ENCODE results near the gene PTK7. TPM values are rescaled to one million over a fixed set of nuclear protein-coding genes. Genes with fewer than 3 reads are reported as not detected.

Gene PTK7
- total RNA-seq, 1 donor: 1.8 TPM

DNA sequence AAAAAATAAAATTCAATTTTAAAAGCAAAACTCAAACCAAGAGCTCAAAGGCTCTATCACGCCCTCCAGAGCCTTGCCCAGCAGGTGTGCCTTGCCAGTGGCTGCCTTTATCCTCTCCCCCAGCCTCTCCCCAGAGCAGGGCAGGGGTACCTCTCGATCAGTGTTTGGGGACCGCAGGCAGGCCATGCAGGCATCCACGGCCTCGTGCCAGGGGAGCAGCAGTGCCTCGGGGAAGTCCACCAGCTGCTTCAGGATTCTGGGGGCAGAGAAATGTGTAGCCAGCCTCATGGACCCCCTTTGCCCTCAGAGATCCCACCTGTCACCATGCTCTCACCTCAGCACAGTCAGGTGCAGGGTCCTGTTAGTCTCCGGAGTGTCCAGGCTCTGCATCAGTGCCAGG, 28.1 kb upstream of the PTK7 start:
- Histone ChIP-seq H3K9me3 (ENCODE audit: low read depth, low read length) (no peaks in the 10 kb centered on the region), H3K27me3 (ENCODE audit: insufficient read depth, low read length) (no peaks in the 10 kb centered on the region), H3K4me1 (ENCODE audit: insufficient read depth, low read length) (peaks cover 7% of the 10 kb centered on the region), H3K4me3 (ENCODE audit: low read length) (no peak overlapping the region)

DNA sequence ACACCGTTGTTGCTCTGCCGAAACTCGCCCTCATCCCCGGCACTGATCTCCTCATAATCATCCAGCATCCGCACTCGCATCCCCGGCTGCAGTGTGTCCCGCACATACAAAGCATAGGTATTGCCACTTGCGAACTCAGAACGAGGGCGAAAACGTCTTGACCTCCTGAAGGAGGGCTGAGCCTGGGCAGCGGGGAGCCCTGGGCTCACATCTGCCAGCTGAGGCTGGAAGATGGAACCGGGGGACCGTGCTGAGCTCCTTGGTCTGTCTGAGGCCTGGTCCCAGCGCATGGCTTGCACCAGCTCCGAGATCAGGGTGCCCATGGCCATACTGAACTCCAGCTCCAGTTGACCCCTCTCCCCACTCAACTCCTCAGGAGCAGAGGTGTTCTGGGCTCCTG, 25.1 kb upstream of the PTK7 start:
- H3K4me1 ChIP-seq (ENCODE audit: insufficient read depth, low read length): peaks cover 10% of the 10 kb centered on the region
- no peaks in the 10 kb centered on the region for H3K9me3 ChIP-seq (ENCODE audit: low read depth, low read length)
- no peak overlapping the region for H3K4me3 ChIP-seq (ENCODE audit: low read length)
- no peaks in the 10 kb centered on the region for H3K27me3 ChIP-seq (ENCODE audit: insufficient read depth, low read length)

- Histone ChIP-seq H3K4me3 (ENCODE audit: low read length) (no peak overlapping the region), H3K9me3 (ENCODE audit: low read depth, low read length) (no peaks in the 10 kb centered on the region), H3K27me3 (ENCODE audit: insufficient read depth, low read length) (no peaks in the 10 kb centered on the region), H3K4me1 (ENCODE audit: insufficient read depth, low read length) (peaks cover 10% of the 10 kb centered on the region)
Observed at GRCh38 chr6:43052225-43052841, 23.8 kb upstream of the PTK7 start.

GRCh38 chr6:43052842-43053544, 23.1 kb upstream of the PTK7 start:
- no peaks in the 10 kb centered on the region for H3K27me3 ChIP-seq (ENCODE audit: insufficient read depth, low read length)
- no peaks in the 10 kb centered on the region for H3K9me3 ChIP-seq (ENCODE audit: low read depth, low read length)
- H3K4me1 ChIP-seq (ENCODE audit: insufficient read depth, low read length): peaks cover 12% of the 10 kb centered on the region
- peak overlapping the region; percentile 63 for H3K4me3 ChIP-seq (ENCODE audit: low read length)

DNA sequence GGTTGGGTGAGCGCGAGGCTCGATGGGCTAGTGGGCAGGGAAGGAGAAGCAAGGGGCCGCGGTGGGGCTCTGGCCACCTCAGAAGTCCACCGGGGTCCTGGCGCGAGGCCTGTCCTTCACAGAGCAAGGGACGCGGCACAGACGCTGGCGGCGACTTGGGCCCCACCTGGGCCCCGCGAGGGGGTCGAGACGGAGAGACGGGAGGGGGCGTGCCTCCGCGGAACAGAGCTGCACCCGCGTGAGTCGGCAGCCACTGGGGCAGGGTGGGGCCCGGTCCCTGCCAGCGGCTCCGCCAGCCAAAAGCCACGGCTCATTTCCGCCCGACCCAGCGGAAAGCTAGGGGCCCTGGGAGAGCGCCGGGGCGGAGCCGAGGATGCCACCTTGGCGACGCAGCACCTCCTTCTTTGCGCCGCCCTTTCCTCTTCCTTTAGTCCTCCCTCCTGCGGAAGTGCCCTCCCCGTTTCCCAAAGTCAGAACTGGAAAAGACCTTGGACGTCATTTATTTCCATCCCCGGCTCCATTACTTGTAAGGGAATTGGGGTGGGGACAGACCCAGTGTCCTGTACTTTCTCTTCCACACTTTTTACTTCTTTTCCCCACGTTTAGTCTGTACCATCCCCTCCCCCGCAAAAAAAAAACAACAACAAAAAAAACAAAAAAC, 22.4 kb upstream of the PTK7 start, which contains the start of gene CUL7:
Gene CUL7 (minus strand): TSS at position 307 of the 661 bp plus-strand sequence. CDS start 1,063 bp downstream, outside the sequence.
- Histone ChIP-seq H3K27me3 (ENCODE audit: insufficient read depth, low read length) (no peaks in the 10 kb centered on the region), H3K4me3 (ENCODE audit: low read length) (peak within 1 kb of the TSS; percentile 63), H3K9me3 (ENCODE audit: low read depth, low read length) (no peaks in the 10 kb centered on the region), H3K4me1 (ENCODE audit: insufficient read depth, low read length) (peaks cover 19% of the 10 kb centered on the region)

- Histone ChIP-seq H3K4me1 (ENCODE audit: insufficient read depth, low read length) (peaks cover 22% of the 10 kb centered on the region), H3K9me3 (ENCODE audit: low read depth, low read length) (no peaks in the 10 kb centered on the region), H3K4me3 (ENCODE audit: low read length) (peak overlapping the region; percentile 63), H3K27me3 (ENCODE audit: insufficient read depth, low read length) (no peaks in the 10 kb centered on the region)
Observed at GRCh38 chr6:43054206-43054943, 21.7 kb upstream of the PTK7 start.

DNA sequence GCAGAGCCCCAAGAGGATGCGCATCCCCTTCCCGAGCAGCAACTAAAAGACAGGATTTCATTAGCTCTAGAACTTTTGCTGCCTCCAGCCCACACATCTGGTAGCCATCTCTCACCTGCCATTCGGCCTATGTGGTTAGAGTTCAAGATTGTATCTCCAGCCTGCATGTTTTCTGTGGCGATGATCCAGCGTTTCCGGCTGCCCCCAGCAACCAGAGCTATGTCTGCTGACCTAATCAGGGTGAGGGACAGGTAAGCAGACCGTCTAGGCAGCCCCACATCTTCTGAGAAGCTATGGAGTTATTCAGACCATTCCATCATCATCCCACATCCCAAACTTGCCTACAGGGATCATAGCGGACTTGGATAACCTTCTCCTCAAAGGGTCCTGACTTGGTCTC, 20.1 kb upstream of the PTK7 start:
- no peak overlapping the region for H3K4me3 ChIP-seq (ENCODE audit: low read length)
- peaks cover 31% of the 10 kb centered on the region for H3K4me1 ChIP-seq (ENCODE audit: insufficient read depth, low read length)
- no peaks in the 10 kb centered on the region for H3K27me3 ChIP-seq (ENCODE audit: insufficient read depth, low read length)
- no peaks in the 10 kb centered on the region for H3K9me3 ChIP-seq (ENCODE audit: low read depth, low read length)

DNA sequence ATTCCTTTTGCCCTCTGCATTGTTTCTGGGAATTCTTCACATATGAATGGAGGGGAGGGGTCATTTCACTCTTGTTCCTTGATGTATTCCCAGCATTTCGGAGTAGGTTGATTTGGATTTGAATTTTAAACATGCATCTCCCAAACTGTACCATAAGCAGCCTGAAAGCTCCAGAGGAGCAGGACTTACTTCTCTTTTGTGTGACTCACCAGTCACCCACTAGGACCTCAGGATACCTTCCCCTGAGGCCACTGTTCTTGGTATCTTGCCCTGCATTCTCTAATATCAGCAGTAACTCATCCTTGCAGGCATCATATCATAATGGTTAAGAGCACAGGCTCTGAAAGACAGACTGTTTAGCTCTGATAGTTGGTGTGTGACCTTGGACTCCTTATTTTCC, 17.6 kb upstream of the PTK7 start:
- Histone ChIP-seq H3K27me3 (ENCODE audit: insufficient read depth, low read length) (no peaks in the 10 kb centered on the region), H3K9me3 (ENCODE audit: low read depth, low read length) (no peaks in the 10 kb centered on the region), H3K4me1 (ENCODE audit: insufficient read depth, low read length) (peaks cover 20% of the 10 kb centered on the region), H3K4me3 (ENCODE audit: low read length) (peak overlapping the region; percentile 73)

DNA sequence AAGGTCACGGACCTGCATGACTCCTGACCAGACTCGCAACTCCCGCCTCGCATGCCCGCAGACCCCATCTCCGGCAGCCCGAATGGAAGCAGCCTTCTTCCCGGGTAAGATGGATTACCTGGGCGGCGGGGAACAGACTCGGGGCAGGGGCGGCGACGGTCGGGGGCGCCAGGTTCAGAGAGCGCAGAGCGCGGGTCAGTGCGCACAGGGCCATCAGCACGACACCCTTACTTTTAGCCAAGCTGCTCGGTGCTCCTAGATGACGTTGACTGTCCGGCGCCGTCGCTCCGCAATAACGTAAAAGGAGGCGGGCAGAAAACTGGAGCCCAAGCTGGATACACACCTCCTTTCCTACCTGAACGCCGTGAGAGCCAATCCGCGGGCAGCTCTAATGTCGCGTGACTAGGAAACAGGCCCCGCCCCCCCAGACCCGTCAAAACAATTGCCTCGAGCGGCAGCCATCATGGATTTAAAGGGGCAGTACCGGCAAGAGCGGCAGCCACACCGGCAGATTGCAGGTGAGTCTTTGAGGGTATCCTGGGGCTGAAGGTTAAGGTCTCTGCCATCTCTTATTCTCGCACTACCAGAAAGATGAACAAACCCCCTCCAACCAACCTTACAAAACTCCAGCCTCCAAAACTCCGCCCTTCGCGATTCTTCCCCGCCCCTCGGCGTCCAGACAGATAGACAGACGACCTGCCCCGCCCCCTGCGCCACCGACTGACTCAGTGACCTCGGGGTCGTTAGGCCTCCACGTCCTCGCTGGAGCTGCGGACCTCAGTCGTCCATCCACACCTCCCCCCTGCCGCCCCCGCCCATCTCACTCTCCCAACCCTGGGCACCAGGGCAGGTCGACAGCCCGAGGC, 16.7 kb upstream of the PTK7 start, which contains the start of the genes KLC4 and MRPL2:
Gene KLC4 (plus strand): TSS at position 464 of the 866 bp plus-strand sequence. CDS start 1,705 bp downstream, outside the sequence.
Gene MRPL2 (minus strand): TSS at position 267 of the 866 bp plus-strand sequence. CDS start 53 bp downstream, at position 214.
- Histone ChIP-seq H3K27me3 (ENCODE audit: insufficient read depth, low read length) (no peaks in the 10 kb centered on the region), H3K9me3 (ENCODE audit: low read depth, low read length) (no peaks in the 10 kb centered on the region), H3K4me3 (ENCODE audit: low read length) (peak within 1 kb of the TSS; percentile 73), H3K4me1 (ENCODE audit: insufficient read depth, low read length) (peaks cover 20% of the 10 kb centered on the region)

DNA sequence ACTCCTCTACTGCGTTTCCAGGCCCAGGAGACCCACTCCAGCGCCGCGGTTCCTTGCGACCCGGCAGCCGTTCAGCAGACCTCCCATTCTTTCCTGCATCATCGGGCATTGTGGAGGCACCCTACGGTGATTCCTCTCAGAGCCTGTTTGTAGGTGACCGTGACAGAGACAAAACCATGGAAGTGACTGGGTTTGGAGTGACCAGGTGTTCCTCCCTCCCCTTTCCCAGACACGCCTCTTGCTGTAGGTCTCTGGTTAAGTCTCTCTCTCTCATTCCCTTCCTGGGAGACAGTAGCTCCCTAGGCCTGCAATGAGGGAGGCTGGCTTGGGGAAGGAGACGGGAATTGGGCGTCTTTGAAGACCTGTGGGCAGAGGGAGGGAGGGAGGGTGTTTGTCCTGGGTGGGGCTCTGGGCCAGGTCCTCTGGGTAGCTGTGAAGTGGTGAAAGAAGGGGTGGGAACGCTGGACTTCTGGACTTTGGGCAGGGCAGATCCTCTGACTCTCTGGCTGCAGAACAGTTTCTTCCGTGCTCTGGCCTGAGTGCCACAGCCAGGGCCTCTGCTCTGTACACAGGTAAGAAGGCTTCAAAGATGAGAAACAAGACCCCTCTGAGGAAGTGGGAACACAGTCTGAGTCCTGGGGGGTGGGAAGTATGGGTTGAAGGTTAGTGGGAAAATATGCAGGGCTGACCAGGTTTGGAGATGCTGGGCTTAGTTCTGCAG, 15.9 kb upstream of the PTK7 start:
- Histone ChIP-seq H3K4me1 (ENCODE audit: insufficient read depth, low read length) (peaks cover 20% of the 10 kb centered on the region), H3K9me3 (ENCODE audit: low read depth, low read length) (no peaks in the 10 kb centered on the region), H3K4me3 (ENCODE audit: low read length) (peak overlapping the region; percentile 73), H3K27me3 (ENCODE audit: insufficient read depth, low read length) (no peaks in the 10 kb centered on the region)

DNA sequence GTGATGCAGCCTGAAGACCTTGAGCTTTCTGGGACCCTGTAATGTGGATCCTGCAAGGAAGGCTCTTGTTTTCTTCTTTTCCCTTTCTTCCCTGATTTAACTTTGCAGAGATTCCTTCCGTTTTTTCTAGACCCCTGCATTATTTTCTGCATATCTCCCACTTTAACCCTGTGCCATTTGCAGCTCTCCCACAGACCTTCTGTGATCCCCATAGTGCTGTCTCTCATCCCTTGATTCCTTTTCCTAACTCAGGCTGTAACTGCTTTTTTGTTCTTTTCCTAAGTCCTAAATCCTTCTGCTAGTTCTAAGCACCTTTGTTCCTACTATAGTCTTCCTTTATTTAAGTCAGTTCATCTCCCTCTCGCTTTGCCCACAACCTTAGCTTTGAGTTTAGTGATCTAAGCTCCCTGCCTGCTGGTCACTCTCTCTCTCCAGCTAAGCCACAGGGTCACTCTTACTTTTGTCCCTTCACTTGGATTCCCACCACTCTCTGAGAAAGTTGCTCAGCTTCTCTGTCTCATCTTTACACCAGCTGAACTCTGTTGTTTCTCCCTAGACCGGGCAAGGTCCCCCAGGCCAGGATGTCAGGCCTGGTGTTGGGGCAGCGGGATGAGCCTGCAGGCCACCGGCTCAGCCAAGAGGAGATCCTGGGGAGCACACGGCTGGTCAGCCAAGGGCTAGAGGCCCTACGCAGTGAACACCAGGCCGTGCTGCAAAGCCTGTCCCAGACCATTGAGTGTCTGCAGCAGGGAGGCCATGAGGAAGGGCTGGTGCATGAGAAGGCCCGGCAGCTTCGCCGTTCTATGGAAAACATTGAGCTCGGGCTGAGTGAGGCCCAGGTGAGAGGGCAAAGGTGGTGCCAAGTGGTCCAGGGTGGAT, 15.1 kb upstream of the PTK7 start:
- H3K27me3 ChIP-seq (ENCODE audit: insufficient read depth, low read length): no peaks in the 10 kb centered on the region
- H3K4me3 ChIP-seq (ENCODE audit: low read length): no peak overlapping the region
- H3K9me3 ChIP-seq (ENCODE audit: low read depth, low read length): no peaks in the 10 kb centered on the region
- peaks cover 20% of the 10 kb centered on the region for H3K4me1 ChIP-seq (ENCODE audit: insufficient read depth, low read length)

DNA sequence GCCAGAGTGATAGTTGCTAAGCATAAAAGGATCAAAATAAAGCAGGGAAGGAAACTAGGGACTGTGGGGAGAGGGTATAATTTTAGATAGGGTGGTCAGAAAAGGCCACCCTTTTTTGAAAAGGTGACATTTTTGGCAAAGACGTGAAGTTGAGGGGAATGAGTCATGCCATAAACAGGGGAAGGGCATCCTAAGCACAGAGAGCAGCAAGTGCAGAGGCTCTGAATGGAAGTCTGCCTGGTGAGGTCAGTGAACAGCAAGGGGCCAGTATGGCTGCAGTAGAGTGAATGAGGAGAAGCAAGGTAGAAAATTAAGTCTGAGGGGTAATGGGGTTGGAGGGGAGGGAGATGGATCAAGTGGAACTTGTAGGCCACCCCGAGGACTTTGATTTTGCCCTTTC, 14.3 kb upstream of the PTK7 start:
- Histone ChIP-seq H3K4me3 (ENCODE audit: low read length) (no peak overlapping the region), H3K9me3 (ENCODE audit: low read depth, low read length) (no peaks in the 10 kb centered on the region)

GRCh38 chr6:43062818-43063217, 13.3 kb upstream of the PTK7 start:
- H3K9me3 ChIP-seq (ENCODE audit: low read depth, low read length): no peaks in the 10 kb centered on the region
- peaks cover 20% of the 10 kb centered on the region for H3K4me1 ChIP-seq (ENCODE audit: insufficient read depth, low read length)
- H3K27me3 ChIP-seq (ENCODE audit: insufficient read depth, low read length): no peaks in the 10 kb centered on the region
- no peak overlapping the region for H3K4me3 ChIP-seq (ENCODE audit: low read length)

More for the DNA sequence above, 14.3 kb upstream of the PTK7 start:
- H3K4me1 ChIP-seq (ENCODE audit: insufficient read depth, low read length): peaks cover 20% of the 10 kb centered on the region
- H3K27me3 ChIP-seq (ENCODE audit: insufficient read depth, low read length): no peaks in the 10 kb centered on the region

All from mononuclear cell (primary cell).